Melanocyte of skin (primary cell): ENCODE results near the gene SLC25A51. TPM values are rescaled to one million over a fixed set of nuclear protein-coding genes. Genes with fewer than 3 reads are reported as not detected.

Experiments used
- small RNA-seq, 2 donors: library from RNA; depleted of rRNA; stranded (forward); fragments of <200 nt; gene quantifications; one replicate each; pipeline ENCODE3, GENCODE V24; 2012
- total RNA-seq, 2 donors: library from RNA; depleted of rRNA; stranded (reverse); fragments of >200 nt; gene quantifications; 2 replicates each; pipeline ENCODE4 v1.2.3, GENCODE V29; 2012

Gene SLC25A51, protein sequence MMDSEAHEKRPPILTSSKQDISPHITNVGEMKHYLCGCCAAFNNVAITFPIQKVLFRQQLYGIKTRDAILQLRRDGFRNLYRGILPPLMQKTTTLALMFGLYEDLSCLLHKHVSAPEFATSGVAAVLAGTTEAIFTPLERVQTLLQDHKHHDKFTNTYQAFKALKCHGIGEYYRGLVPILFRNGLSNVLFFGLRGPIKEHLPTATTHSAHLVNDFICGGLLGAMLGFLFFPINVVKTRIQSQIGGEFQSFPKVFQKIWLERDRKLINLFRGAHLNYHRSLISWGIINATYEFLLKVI
- 10 to 100 TPM; 42.0 to 43.6 TPM for total RNA-seq

GRCh38 chr9:37903647-37904444 lies at the start of gene SLC25A51:
TSS of gene SLC25A51 (minus strand) at chr9:37904127. CDS start at chr9:37888550, 15,577 bp downstream.

Small RNAs within 50 kb of the gene (small RNA-seq; reads per million reads assigned to genes)
- 0 to 0.09 reads per million in 2 donors for gene RNU7-124P

Other genes with a start within 250 kb of the SLC25A51 start
- gene TRMT10B, start 150.3 kb downstream of the SLC25A51 start, total RNA-seq: 1 to 10 TPM; 1.4 to 2.3 TPM
- gene EXOSC3, start 119.1 kb downstream of the SLC25A51 start, total RNA-seq: 10 to 100 TPM; 21.0 to 37.3 TPM
- 10 to 100 TPM; 13.8 to 19.3 TPM for gene DCAF10, start 103.3 kb downstream of the SLC25A51 start, total RNA-seq
- 10 to 100 TPM; 14.8 to 29.0 TPM for gene SHB, start 165.1 kb upstream of the SLC25A51 start, total RNA-seq